ENCODE data around the gene TP53INP2. TPM values are rescaled to one million over a fixed set of nuclear protein-coding genes. Genes with fewer than 3 reads are reported as not detected.
A peak's percentile ranks its signal among the peaks of the same experiment; 100 is the strongest.

TP53INP2 gene
- total and polyA plus RNA-seq, 2 of the 8 experiments (the other 6 are each of a cell fraction or from before 2014, with no cell fraction given) = 2.4 to 4.8 TPM

- H3K9ac ChIP-seq (replicated peaks in 1 of 4; ENCODE audit: extremely low read depth in 1 of 4, low read depth in 3 of 4, low read length in 3 of 4) = peak overlapping the region in 2 of 4 experiments; percentile 42 to 43; a peak in 4 of 7 replicates
- H2BK15ac ChIP-seq (ENCODE audit: low read length) = no peak overlapping the region; the same call in 1 of the 2 replicates
- H3K4me3 ChIP-seq (ENCODE audit: extremely low read depth in 1 of 4, insufficient read depth in 2 of 4, low read depth in 3 of 4, low read length in 4 of 4) = peak overlapping the region; percentile 58 to 92 (median 68)
- peaks cover 2 to 8% of the 10 kb centered on the region in 2 experiments for H4K20me1 ChIP-seq (replicated peaks in 1 of 2; ENCODE audit: control insufficient read depth in 1 of 2, insufficient read depth in 2 of 2, low read length in 2 of 2)
- no peaks in the 10 kb centered on the region for H3K36me3 ChIP-seq (ENCODE audit: control insufficient read depth in 2 of 4, insufficient read depth in 4 of 4, low read length in 3 of 4)
- no peak overlapping the region for H2BK120ac ChIP-seq (replicated peaks; ENCODE audit: low read depth, low read length)
- H3K23me2 ChIP-seq (ENCODE audit: low read depth, low read length) = peaks cover 12% of the 10 kb centered on the region; the same call in 1 of the 2 replicates
- H2BK5ac ChIP-seq (ENCODE audit: low read depth, low read length) = no peak overlapping the region
- peak overlapping the region; percentile 80 to 91 for H3K4me2 ChIP-seq (ENCODE audit: insufficient read depth in 1 of 2, low read depth in 2 of 2, low read length in 2 of 2)
- H3K56ac ChIP-seq (replicated peaks; ENCODE audit: insufficient read length, low read depth, low read length) = no peak overlapping the region
- 0 out of 2 replicates have a peak overlapping the region, but pooled peaks have one; percentile 18 for H4K8ac ChIP-seq (ENCODE audit: extremely low read depth, insufficient read depth, low read length)
- H3K14ac ChIP-seq (ENCODE audit: insufficient read length) = no peak overlapping the region
- 0 out of 2 replicates have a peak overlapping the region, but pooled peaks have one; percentile 27 for H2BK12ac ChIP-seq (ENCODE audit: low read depth, low read length)
- no peak overlapping the region for H4K5ac ChIP-seq (ENCODE audit: insufficient read length, low read depth, low read length)
- no peak overlapping the region for H3K23ac ChIP-seq (ENCODE audit: insufficient read length)
- H3K79me2 ChIP-seq (ENCODE audit: control insufficient read depth in 1 of 2, insufficient read depth in 2 of 2, low read length in 2 of 2) = no peaks in the 10 kb centered on the region
- ChIA-PET CTCF (ENCODE audit: partially characterized antibody) (interaction anchor here (0.6 to 6.5 kb wide), 6 partner anchors 13 to 397 kb away, joined by 3 to 48 read pairs (median 3); no protein-coding TSS in a partner anchor), POLR2A (ENCODE audit: partially characterized antibody) (interaction anchor here (1.0 to 1.4 kb wide), 2 partner anchors 43 to 166 kb away, joined by 3 read pairs; no protein-coding TSS in a partner anchor)
- 4% methylated on average over 56 of the region's 61 CpGs; no CpG with 5 or more reads in 1 of the 2 experiments for WGBS, 2 experiments (ENCODE audit: extremely low coverage in 1 of 2, insufficient coverage in 1 of 2, insufficient read length in 1 of 2, insufficient replicate concordance in 2 of 2, low coverage in 1 of 2, low lambda C conversion rate in 2 of 2, missing lambda C conversion rate in 1 of 2)
- H2AK5ac ChIP-seq (ENCODE audit: low read depth, low read length) = no peak overlapping the region
- DNase-seq (ENCODE audit: low read depth in 1 of 2, low spot score in 2 of 2) (no peak), FAIRE-seq (no peak)
- peak overlapping the region; percentile 90; the same call in 1 of the 2 replicates for H2AFZ ChIP-seq (ENCODE audit: low read length)
- no peaks in the 10 kb centered on the region for H3K9me3 ChIP-seq (ENCODE audit: insufficient read depth in 2 of 2, low read depth in 1 of 2, low read length in 1 of 2)
- peaks cover 0 to 7% (median 3%) of the 10 kb centered on the region in 4 experiments; a peak in 4 of 7 replicates for H3K4me1 ChIP-seq (replicated peaks in 1 of 4; ENCODE audit: control insufficient read depth in 3 of 4, insufficient read depth in 4 of 4, low read length in 3 of 4)
- H3K27ac ChIP-seq (ENCODE audit: low read depth, low read length) = no peak overlapping the region
- no peak overlapping the region for H4K91ac ChIP-seq (replicated peaks; ENCODE audit: insufficient read length, low read length)
- no peak overlapping the region for H2BK20ac ChIP-seq (ENCODE audit: low read length)
- H3K4ac ChIP-seq (replicated peaks; ENCODE audit: insufficient read length, low read depth, low read length) = no peak overlapping the region
- H3K79me1 ChIP-seq (ENCODE audit: low read depth, low read length) = no peaks in the 10 kb centered on the region
- H3K18ac ChIP-seq (ENCODE audit: extremely low read depth, low read length) = no peak overlapping the region; the same call in 1 of the 2 replicates
- H3K27me3 ChIP-seq (replicated peaks in 1 of 4; ENCODE audit: control insufficient read depth in 3 of 4, extremely low read depth in 1 of 4, insufficient read depth in 3 of 4, low read length in 3 of 4) = peaks cover 9 to 28% (median 21%) of the 10 kb centered on the region in 4 experiments
- no peak for TF ChIP-seq SP4 (IDR thresholded peaks at IDR 0.05; ENCODE audit: low read length)
- no peak for TF ChIP-seq FOSL1 (IDR thresholded peaks at IDR 0.05; ENCODE audit: insufficient read depth, low read depth, low read length)
- TF ChIP-seq ATF3 (IDR thresholded peaks at IDR 0.05; ENCODE audit: insufficient read depth, low read depth, low read length) = no peak
- 0 out of 2 replicates have a peak, but pooled peaks have one; percentile 14 for TF ChIP-seq PHF8 (conservative IDR thresholded peaks at IDR 0.05; ENCODE audit: low read depth, low read length)
- TF ChIP-seq NRF1 (IDR thresholded peaks at IDR 0.05; ENCODE audit: low read depth, low read length) = no peak
- TF ChIP-seq GTF2F1 (IDR thresholded peaks at IDR 0.05; ENCODE audit: borderline replicate concordance, low read depth, low read length) = no peak
- no peak for TF ChIP-seq EP300 (IDR thresholded peaks at IDR 0.05; ENCODE audit: borderline replicate concordance in 1 of 2, low read depth in 2 of 2, low read length in 2 of 2)
- peak; percentile 69 for TF ChIP-seq EZH2 (IDR thresholded peaks at IDR 0.05; ENCODE audit: low read depth, low read length, severe bottlenecking)
- no peak for TF ChIP-seq TBP (IDR thresholded peaks at IDR 0.05; ENCODE audit: low read depth, low read length)
- no peak for TF ChIP-seq CTBP2 (IDR thresholded peaks at IDR 0.05; ENCODE audit: borderline replicate concordance, insufficient read depth, insufficient read length, low read length)
These were observed 5.9 kb downstream of the TP53INP2 start for GRCh38 chr20:34709831-34710567.
